Stimulated activated CD4-positive, alpha-beta T cell treated with anti-CD3 and anti-CD28 coated beads, TNF-alpha, amount 100 ng/mL, for 1 hour (primary cell): Measurements from ENCODE around the gene SCUBE3.

Experiments used
- DNase-seq, 3 donors: peaks; one replicate each; pipeline ENCODE4 v3.0.0-alpha.2; 2020; ENCODE audit warnings: low read depth in 3 of 3, low spot score in 1 of 3

The SCUBE3 gene

GRCh38 chr6:35209081-35209480, 4.7 kb upstream of the SCUBE3 start:
- DNase-seq: no peak

- no peak for DNase-seq
Observed at GRCh38 chr6:35209622-35210247, 4.0 kb upstream of the SCUBE3 start.

- no peak for DNase-seq
Observed at GRCh38 chr6:35213298-35213791, 411 bp upstream of the SCUBE3 start.

- no peak for DNase-seq
Observed at GRCh38 chr6:35214869-35215664, 1.3 kb downstream of the SCUBE3 start.

GRCh38 chr6:35215665-35216411, 2.1 kb downstream of the SCUBE3 start:
- DNase-seq: no peak

- no peak for DNase-seq
Observed at GRCh38 chr6:35216412-35216732, 2.6 kb downstream of the SCUBE3 start.

GRCh38 chr6:35216851-35217811, 3.4 kb downstream of the SCUBE3 start:
- no peak for DNase-seq

GRCh38 chr6:35218021-35218420, 4.3 kb downstream of the SCUBE3 start:
- DNase-seq: no peak

GRCh38 chr6:35218456-35218855, 4.7 kb downstream of the SCUBE3 start:
- no peak for DNase-seq

GRCh38 chr6:35219683-35220326, 6.0 kb downstream of the SCUBE3 start:
- DNase-seq: no peak

GRCh38 chr6:35220711-35221110, 7.0 kb downstream of the SCUBE3 start:
- DNase-seq: no peak

GRCh38 chr6:35223396-35223795, 9.6 kb downstream of the SCUBE3 start:
- no peak for DNase-seq

GRCh38 chr6:35224720-35225119, 11.0 kb downstream of the SCUBE3 start:
- DNase-seq: no peak

GRCh38 chr6:35228481-35228880, 14.7 kb downstream of the SCUBE3 start:
- no peak for DNase-seq

- DNase-seq: no peak
Observed at GRCh38 chr6:35229304-35229703, 15.5 kb downstream of the SCUBE3 start.

- no peak for DNase-seq
Observed at GRCh38 chr6:35230498-35230897, 16.7 kb downstream of the SCUBE3 start.

- no peak for DNase-seq
Observed at GRCh38 chr6:35230950-35231349, 17.2 kb downstream of the SCUBE3 start.

GRCh38 chr6:35231563-35231962, 17.8 kb downstream of the SCUBE3 start:
- DNase-seq: no peak

- no peak for DNase-seq
Observed at GRCh38 chr6:35234901-35235300, 21.1 kb downstream of the SCUBE3 start.

GRCh38 chr6:35236223-35236622, 22.5 kb downstream of the SCUBE3 start:
- no peak for DNase-seq
